Thyroid gland (tissue), 4 donors: Measurements from ENCODE around the gene SHISA3.

Source experiments
- CTCF ChIP-seq, 6 experiments: fragments of 200-600 bp in 3 of 6; fragments of 450-650 bp in 3 of 6; sonication (generic) in 3 of 6; IDR thresholded peaks; one replicate each; pipeline ENCODE4 v1.5.1; 2016 to 2019; ENCODE audit warnings: antibody characterized with exemption in 6 of 6, mild to moderate bottlenecking in 2 of 6, inconsistent platforms in 1 of 6, moderate library complexity in 1 of 6
- POLR2A ChIP-seq, 2 donors: fragments of 450-650 bp; IDR thresholded peaks; one replicate each; pipeline ENCODE4 v1.6.1; 2017; ENCODE audit warnings: antibody characterized with exemption in 2 of 2, mild to moderate bottlenecking in 2 of 2, moderate library complexity in 1 of 2

GRCh38 chr4:42359711-42360110 lies 37.6 kb upstream of the SHISA3 start:
- TF ChIP-seq CTCF (IDR thresholded peaks at IDR 0.05) (no peak), POLR2A (IDR thresholded peaks at IDR 0.05) (no peak)
